WERI-Rb-1 (cell line): ENCODE results near the gene GRAMD1B.

Source experiments
- DNase-seq: peaks from one replicate; pipeline ENCODE4 v3.0.0-alpha.2; 2020
- H3K27ac ChIP-seq: fragments of 250-450 bp; sonication (Bioruptor Pico); 2 replicates; pipeline ENCODE4 v1.5.1; 2020; ENCODE audit warnings: mild to moderate bottlenecking, moderate library complexity
- H3K27me3 ChIP-seq: fragments of 250-450 bp; sonication (Bioruptor Pico); 2 replicates; pipeline ENCODE4 v1.5.1; 2021; ENCODE audit warnings: mild to moderate bottlenecking, low read depth, moderate library complexity; ENCODE audit not compliant: insufficient read depth, severe bottlenecking
- H3K36me3 ChIP-seq: fragments of 250-450 bp; sonication (Bioruptor Pico); 2 replicates; pipeline ENCODE4 v1.5.1; 2020; ENCODE audit warnings: mild to moderate bottlenecking, moderate library complexity
- H3K4me3 ChIP-seq: 2 replicates; pipeline ENCODE4 v1.5.1; 2011; ENCODE audit warnings: low read depth, mild to moderate bottlenecking, control low read depth, low read length
- H3K9me3 ChIP-seq: fragments of 250-450 bp; sonication (Bioruptor Pico); 2 replicates; pipeline ENCODE4 v1.5.1; 2021; ENCODE audit warnings: mild to moderate bottlenecking, moderate library complexity; ENCODE audit not compliant: severe bottlenecking
- CTCF ChIP-seq: IDR thresholded peaks from 2 replicates; pipeline ENCODE4 v1.5.1; 2011; ENCODE audit warnings: low read depth, mild to moderate bottlenecking, control low read depth, inconsistent platforms, low read length

The GRAMD1B gene

GRCh38 chr11:123559523-123559955, 129.5 kb downstream of the GRAMD1B start:
- H3K4me3 ChIP-seq = no peak overlapping the region

GRCh38 chr11:123560006-123560405, 129.9 kb downstream of the GRAMD1B start:
- Histone ChIP-seq H3K27ac (peak overlapping the region; percentile 36; the same call in 1 of the 2 replicates), H3K36me3 (no peaks in the 10 kb centered on the region; the same call in none of the 2 replicates), H3K27me3 (no peaks in the 10 kb centered on the region), H3K9me3 (no peaks in the 10 kb centered on the region), H3K4me3 (no peak overlapping the region)
- no peak for TF ChIP-seq CTCF
- DNase-seq = no peak

More at GRCh38 chr11:123559523-123559955, 129.5 kb downstream of the GRAMD1B start:
- no peaks in the 10 kb centered on the region for H3K9me3 ChIP-seq
- no peak for DNase-seq
- no peak overlapping the region for H3K27ac ChIP-seq
- no peaks in the 10 kb centered on the region for H3K27me3 ChIP-seq
- no peaks in the 10 kb centered on the region; the same call in none of the 2 replicates for H3K36me3 ChIP-seq
- no peak for TF ChIP-seq CTCF

DNA sequence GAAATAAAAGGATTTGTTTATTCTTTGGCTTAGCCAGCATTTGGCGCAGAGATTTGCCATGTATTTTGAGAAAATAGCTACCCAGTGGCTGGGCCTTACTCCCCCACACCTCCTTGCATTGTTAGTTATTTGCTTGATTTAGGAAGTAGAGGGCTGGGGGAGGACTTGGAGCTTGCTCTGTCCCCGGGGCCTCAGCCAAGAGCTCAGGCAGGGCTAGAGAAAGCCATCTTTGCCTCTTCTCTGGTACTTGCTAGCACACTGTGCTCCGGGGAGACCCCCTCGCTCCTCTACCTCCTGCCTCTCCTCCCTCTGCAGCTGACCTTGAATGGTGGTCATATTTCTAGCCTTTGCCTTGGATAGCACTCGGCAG, 131.3 kb downstream of the GRAMD1B start:
- TF ChIP-seq CTCF = no peak
- no peaks in the 10 kb centered on the region for H3K27me3 ChIP-seq
- H3K36me3 ChIP-seq = no peaks in the 10 kb centered on the region; the same call in 1 of the 2 replicates
- peak overlapping the region; percentile 5; the same call in 1 of the 2 replicates for H3K4me3 ChIP-seq
- DNase-seq = no peak
- no peaks in the 10 kb centered on the region for H3K9me3 ChIP-seq
- peak overlapping the region; percentile 83 for H3K27ac ChIP-seq

- Histone ChIP-seq H3K27me3 (no peaks in the 10 kb centered on the region), H3K9me3 (no peaks in the 10 kb centered on the region), H3K27ac (peak overlapping the region; percentile 83), H3K36me3 (no peaks in the 10 kb centered on the region; the same call in 1 of the 2 replicates), H3K4me3 (no peak overlapping the region)
- DNase-seq = no peak
- no peak for TF ChIP-seq CTCF
Observed at GRCh38 chr11:123562158-123562557, 132.1 kb downstream of the GRAMD1B start.

GRCh38 chr11:123562829-123563228, 132.8 kb downstream of the GRAMD1B start:
- H3K27ac ChIP-seq = peak overlapping the region; percentile 83
- DNase-seq = no peak
- no peaks in the 10 kb centered on the region for H3K27me3 ChIP-seq
- no peak for TF ChIP-seq CTCF
- no peaks in the 10 kb centered on the region for H3K9me3 ChIP-seq
- no peaks in the 10 kb centered on the region; the same call in 1 of the 2 replicates for H3K36me3 ChIP-seq
- no peak overlapping the region for H3K4me3 ChIP-seq

DNA sequence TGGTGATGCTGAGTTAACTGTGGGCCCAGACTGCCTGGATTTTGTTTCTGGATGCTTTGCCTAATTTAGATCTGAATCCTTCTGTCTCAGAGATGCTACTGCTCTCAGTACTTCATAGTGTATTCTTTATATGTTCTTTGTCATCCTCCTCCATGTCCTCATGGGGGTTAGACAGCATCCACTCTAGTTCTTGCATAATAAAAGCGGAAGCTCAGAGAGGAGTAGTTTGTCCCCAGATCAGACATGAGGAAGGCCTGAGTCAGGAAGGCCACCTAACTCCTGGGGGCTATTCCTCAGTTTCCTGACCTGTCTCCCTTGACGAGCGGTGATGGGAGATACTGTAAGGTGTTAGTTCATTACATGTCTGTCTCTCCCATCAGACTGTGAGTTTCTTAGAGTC, 134.2 kb downstream of the GRAMD1B start:
- no peak overlapping the region for H3K27ac ChIP-seq
- no peak overlapping the region for H3K4me3 ChIP-seq
- DNase-seq = no peak
- TF ChIP-seq CTCF = no peak
- no peaks in the 10 kb centered on the region for H3K9me3 ChIP-seq
- no peaks in the 10 kb centered on the region; the same call in 1 of the 2 replicates for H3K36me3 ChIP-seq
- H3K27me3 ChIP-seq = no peaks in the 10 kb centered on the region
